Gastrocnemius medialis (tissue), 4 donors: ENCODE data around the gene TIAM2.

Experiments used
- CTCF ChIP-seq, 5 experiments: fragments of 450-650 bp in 3 of 5; fragments of 200-600 bp in 2 of 5; sonication (generic) in 2 of 5; IDR thresholded peaks in 4 of 5; conservative IDR thresholded peaks in 1 of 5; 1 replicate in 4 of 5; 2 replicates in 1 of 5; pipeline ENCODE4 v1.5.1; 2016 to 2019; ENCODE audit warnings: antibody characterized with exemption in 5 of 5, mild to moderate bottlenecking in 3 of 5, moderate library complexity in 3 of 5
- POLR2A ChIP-seq, 2 donors: fragments of 450-650 bp; IDR thresholded peaks; one replicate each; pipeline ENCODE4 v1.6.1; 2017; ENCODE audit warnings: antibody characterized with exemption in 2 of 2, mild to moderate bottlenecking in 2 of 2, moderate library complexity in 2 of 2

DNA sequence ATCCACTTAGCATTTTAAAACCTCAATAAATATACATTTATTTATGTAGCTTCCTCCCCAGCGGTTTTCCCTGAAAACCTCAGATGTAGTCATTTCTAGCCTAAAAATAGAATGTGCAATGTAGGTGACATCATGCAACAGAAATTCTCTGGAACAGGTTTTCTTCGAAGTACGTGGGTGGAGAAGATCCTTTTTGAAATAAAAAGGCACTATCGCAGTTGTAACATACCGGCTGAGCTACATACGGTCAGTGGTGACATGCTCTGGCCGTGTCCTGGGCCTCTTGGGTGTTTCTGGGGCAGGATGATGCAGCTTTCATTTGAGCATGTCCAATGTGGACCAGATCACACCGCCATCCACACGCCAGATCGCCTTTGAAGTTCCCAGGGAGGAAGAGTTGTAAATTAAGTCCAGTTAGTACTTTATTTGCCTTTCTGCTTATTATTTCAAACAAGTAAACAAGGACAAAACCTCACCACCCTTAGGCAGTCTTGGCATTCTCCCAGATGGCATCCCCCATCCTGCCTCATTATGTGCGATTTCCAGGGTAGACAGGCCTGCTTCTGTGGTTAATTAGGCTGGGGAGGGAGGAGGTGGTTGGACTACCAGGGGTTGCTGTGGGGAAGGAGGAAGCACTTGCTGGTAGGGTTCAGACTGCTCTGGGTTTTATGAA is 159.2 kb downstream of the TIAM2 start:
- TF ChIP-seq CTCF (IDR thresholded peaks at IDR 0.05 in 4 of 5, conservative IDR thresholded peaks at IDR 0.05 in 1 of 5) = no peak
- TF ChIP-seq POLR2A (IDR thresholded peaks at IDR 0.05) = no peak
